AG04449 (cell line): ENCODE results near the gene PSENEN.

Experiments
- CTCF ChIA-PET: fragments of 350-600 bp; formaldehyde crosslinking; extraction: SDS; loops from one replicate; lab custom pipeline; 2021; ENCODE audit warnings: antibody characterized with exemption; lab: Yijun Ruan, JAX
- POLR2A ChIA-PET: fragments of 400-600, 350-600 bp; formaldehyde crosslinking; extraction: SDS; loops from one replicate; lab custom pipeline; 2020; ENCODE audit warnings: antibody characterized with exemption, inconsistent platforms; lab: Yijun Ruan, JAX
- DNase-seq: peaks from one replicate; pipeline ENCODE4 v3.0.0-alpha.2; 2010; ENCODE audit warnings: low read depth, low spot score
- H3K4me3 ChIP-seq: 2 replicates; pipeline ENCODE4 v1.5.1; 2011; ENCODE audit warnings: low read depth, mild to moderate bottlenecking, control low read depth, low read length
- CTCF ChIP-seq: IDR thresholded peaks from one replicate; pipeline ENCODE4 v1.5.1; 2011; ENCODE audit warnings: mild to moderate bottlenecking, moderate library complexity, low read length, control low read depth, inconsistent platforms; ENCODE audit not compliant: insufficient read depth; ENCODE audit errors: missing control alignments

PSENEN gene

GRCh38 chr19:35755131-35755549 lies 9.7 kb downstream of the PSENEN start:
- DNase-seq, result no peak
- POLR2A ChIA-PET, result no interaction called here
- CTCF ChIA-PET, result no interaction called here
- no peak for TF ChIP-seq CTCF
- H3K4me3 ChIP-seq, result peak overlapping the region; percentile 65

DNA sequence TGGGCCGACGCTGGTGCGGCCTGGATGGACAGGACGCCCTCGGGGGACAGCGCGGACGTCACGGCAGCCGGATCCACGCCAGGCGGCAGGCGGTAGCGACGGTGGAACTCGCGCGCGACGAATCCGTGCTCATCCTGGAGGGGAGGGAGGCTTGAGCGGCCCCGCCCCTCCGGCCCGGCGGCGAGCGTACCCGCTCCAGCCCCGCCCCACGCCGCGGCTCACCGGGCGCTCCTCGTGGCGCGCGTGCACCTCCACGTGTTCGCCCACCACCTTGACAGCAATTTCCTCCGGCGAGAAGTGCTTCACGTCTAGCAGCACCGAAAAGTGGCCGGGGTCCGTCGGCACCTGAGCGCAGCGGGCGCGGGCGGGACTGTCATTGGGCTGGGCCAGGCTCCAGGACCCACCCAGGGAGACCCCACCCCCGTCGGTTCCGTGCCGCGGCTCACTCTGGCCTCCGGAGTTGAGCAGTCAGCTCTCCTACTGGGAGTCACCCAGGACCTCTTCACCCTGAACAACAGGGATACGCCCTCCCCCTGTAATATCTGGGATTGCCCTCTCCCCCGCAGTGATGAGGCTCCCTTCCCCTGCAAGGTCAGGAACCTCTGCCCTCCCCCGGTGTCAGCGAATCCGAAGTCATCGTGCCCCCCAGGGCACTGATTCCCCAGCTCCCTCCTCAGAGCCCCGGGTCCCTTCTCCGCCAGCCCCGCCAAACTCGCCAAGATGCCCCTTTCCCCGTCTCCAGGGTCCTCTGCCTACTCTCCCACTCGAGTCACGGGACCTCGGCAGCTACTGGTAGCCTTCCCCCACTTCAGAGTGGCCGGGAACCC lies 10.3 kb downstream of the PSENEN start:
- ChIA-PET POLR2A (interaction anchor here (1.4 to 2.0 kb wide), 2 partner anchors 11 to 15 kb away, joined by 6 to 7 read pairs; partner anchors contain the start of genes PSENEN and U2AF1L4), CTCF (interaction anchor here (1.4 kb wide), 1 partner anchor 177 kb away, joined by 4 read pairs; no protein-coding TSS in a partner anchor)
- no peak for DNase-seq
- peak overlapping the region; percentile 65 for H3K4me3 ChIP-seq
- TF ChIP-seq CTCF, result no peak

- TF ChIP-seq CTCF, result no peak
- ChIA-PET CTCF (interaction anchor here (1.0 to 1.4 kb wide), 2 partner anchors 11 to 176 kb away, joined by 4 read pairs; partner anchors contain the start of genes PSENEN and U2AF1L4), POLR2A (interaction anchor here (1.4 to 2.0 kb wide), 3 partner anchors 8 to 16 kb away, joined by 6 to 14 read pairs (median 7); partner anchors contain the start of genes LIN37, PSENEN and U2AF1L4)
- DNase-seq, result no peak
- peak within 1 kb of the TSS; percentile 65 for H3K4me3 ChIP-seq
These were observed 11.2 kb downstream of the PSENEN start, which contains the start of gene HSPB6 for GRCh38 chr19:35756377-35757230. HSPB6 (minus strand) TSS chr19:35757029; CDS start chr19:35757008, 21 bp downstream.

GRCh38 chr19:35757231-35757748 lies 11.8 kb downstream of the PSENEN start:
- POLR2A ChIA-PET, result interaction anchor here (1.4 to 2.0 kb wide), 3 partner anchors 9 to 17 kb away, joined by 6 to 14 read pairs (median 7); partner anchors contain the start of genes LIN37, PSENEN and U2AF1L4
- DNase-seq, result peak; percentile 67
- no peak for TF ChIP-seq CTCF
- CTCF ChIA-PET, result interaction anchor here (1.0 to 1.4 kb wide), 2 partner anchors 11 to 175 kb away, joined by 4 read pairs; partner anchors contain the start of genes PSENEN and U2AF1L4
- peak overlapping the region; percentile 65 for H3K4me3 ChIP-seq

- no peak for TF ChIP-seq CTCF
- ChIA-PET POLR2A (interaction anchor here (1.8 to 2.0 kb wide), 2 partner anchors 10 to 13 kb away, joined by 7 to 14 read pairs; partner anchors contain the start of genes LIN37, PSENEN and U2AF1L4), CTCF (interaction anchor here (1.0 kb wide), 1 partner anchor 12 kb away, joined by 4 read pairs; the partner anchor contains the start of genes PSENEN and U2AF1L4)
- H3K4me3 ChIP-seq, result peak within 1 kb of the TSS; percentile 96
- DNase-seq, result peak; percentile 98
These were observed 12.5 kb downstream of the PSENEN start, which contains the start of gene PROSER3 for GRCh38 chr19:35757749-35758608. PROSER3 (plus strand) TSS chr19:35758176; CDS start chr19:35758216, 40 bp downstream.
